GM23338 (cell line): ENCODE measurements around the gene MAP3K15.

Experiments
- EZH2 ChIP-seq: fragments of 200-600 bp; sonication (generic); IDR thresholded peaks from one replicate; pipeline ENCODE4 v1.8.0; 2017; ENCODE audit warnings: antibody characterized with exemption, mild to moderate bottlenecking, low read depth; ENCODE audit not compliant: unreplicated experiment
- POLR2AphosphoS5 ChIP-seq: IDR thresholded peaks from 2 replicates; pipeline ENCODE4 v1.6.1; 2016; ENCODE audit warnings: antibody characterized with exemption, low read depth
- STAT1 ChIP-seq: IDR thresholded peaks from one replicate; pipeline ENCODE4 v1.6.1; 2016; ENCODE audit warnings: antibody characterized with exemption; ENCODE audit not compliant: unreplicated experiment
- TF ChIP-seq, protein P1 (sequence below), 2 experiments: fragments of 200-600 bp in 1 of 2; sonication (generic) in 1 of 2; conservative IDR thresholded peaks; 2 replicates each; pipeline versions ENCODE4 v1.5.1 to v1.6.1; 2016 to 2017; ENCODE audit warnings: antibody characterized with exemption in 2 of 2, low read depth in 2 of 2, mild to moderate bottlenecking in 2 of 2, moderate library complexity in 1 of 2

DNA sequence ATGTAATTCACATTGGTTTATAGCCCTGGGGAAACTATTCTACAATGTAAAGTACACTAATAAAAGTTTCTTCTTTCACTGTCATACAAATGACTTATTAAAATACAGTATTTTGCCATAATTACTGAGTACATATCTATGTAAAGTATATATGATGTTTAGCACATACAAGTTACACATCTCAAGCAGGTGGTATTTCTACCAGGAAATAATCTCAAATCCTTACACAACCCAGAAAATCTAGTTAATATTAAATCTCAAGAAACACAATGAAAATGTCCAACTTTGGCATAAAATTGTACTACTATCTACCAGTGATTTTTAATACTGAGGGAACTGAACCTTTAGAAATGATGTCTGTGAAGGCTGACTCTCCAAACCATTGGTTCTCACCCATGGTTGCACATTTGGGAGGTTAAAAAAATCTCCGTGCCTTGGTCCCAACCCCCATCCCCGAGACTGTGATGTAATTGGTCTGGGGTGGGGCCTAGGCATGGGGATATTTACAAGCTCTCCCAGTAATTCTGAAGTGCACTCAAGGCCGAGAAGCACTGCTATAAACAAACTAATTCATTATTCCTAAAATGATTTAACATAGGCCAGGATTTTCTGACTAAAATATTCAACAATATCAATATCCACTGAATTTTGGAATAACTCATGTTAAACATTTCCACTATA is 27.6 kb downstream of the MAP3K15 start:
- TF ChIP-seq, protein P1, sequence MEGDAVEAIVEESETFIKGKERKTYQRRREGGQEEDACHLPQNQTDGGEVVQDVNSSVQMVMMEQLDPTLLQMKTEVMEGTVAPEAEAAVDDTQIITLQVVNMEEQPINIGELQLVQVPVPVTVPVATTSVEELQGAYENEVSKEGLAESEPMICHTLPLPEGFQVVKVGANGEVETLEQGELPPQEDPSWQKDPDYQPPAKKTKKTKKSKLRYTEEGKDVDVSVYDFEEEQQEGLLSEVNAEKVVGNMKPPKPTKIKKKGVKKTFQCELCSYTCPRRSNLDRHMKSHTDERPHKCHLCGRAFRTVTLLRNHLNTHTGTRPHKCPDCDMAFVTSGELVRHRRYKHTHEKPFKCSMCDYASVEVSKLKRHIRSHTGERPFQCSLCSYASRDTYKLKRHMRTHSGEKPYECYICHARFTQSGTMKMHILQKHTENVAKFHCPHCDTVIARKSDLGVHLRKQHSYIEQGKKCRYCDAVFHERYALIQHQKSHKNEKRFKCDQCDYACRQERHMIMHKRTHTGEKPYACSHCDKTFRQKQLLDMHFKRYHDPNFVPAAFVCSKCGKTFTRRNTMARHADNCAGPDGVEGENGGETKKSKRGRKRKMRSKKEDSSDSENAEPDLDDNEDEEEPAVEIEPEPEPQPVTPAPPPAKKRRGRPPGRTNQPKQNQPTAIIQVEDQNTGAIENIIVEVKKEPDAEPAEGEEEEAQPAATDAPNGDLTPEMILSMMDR (conservative IDR thresholded peaks at IDR 0.05; ENCODE audit: low read depth in 2 of 2) = no peak
- TF ChIP-seq POLR2AphosphoS5 (no peak), EZH2 (no peak), STAT1 (no peak)
